ENCODE results near the gene IFFO2.
A peak's percentile ranks its signal among the peaks of the same experiment; 100 is the strongest.

IFFO2 gene

GRCh38 chr1:18890706-18891425 lies 65.6 kb downstream of the IFFO2 start:
- no peak for DNase-seq

DNA sequence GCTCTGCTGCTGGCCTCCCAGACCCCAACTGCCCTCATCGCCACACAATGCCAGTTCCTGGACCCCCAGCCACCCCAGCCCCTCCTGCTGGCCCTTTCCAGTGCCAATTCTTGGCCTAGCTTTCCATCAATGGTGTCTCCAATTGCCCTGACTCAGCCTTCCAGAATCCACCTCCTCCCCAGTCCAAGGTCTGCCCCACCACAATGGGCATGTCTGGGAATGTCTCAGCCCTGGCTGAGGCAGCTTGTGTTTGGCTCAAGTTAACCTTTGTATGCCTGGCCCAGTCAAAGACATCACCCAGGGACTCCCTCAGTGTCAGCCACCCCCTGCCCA lies 70.5 kb downstream of the IFFO2 start:
- no peak for DNase-seq

GRCh38 chr1:18885311-18886002 lies 71.0 kb downstream of the IFFO2 start:
- no peak for DNase-seq

DNA sequence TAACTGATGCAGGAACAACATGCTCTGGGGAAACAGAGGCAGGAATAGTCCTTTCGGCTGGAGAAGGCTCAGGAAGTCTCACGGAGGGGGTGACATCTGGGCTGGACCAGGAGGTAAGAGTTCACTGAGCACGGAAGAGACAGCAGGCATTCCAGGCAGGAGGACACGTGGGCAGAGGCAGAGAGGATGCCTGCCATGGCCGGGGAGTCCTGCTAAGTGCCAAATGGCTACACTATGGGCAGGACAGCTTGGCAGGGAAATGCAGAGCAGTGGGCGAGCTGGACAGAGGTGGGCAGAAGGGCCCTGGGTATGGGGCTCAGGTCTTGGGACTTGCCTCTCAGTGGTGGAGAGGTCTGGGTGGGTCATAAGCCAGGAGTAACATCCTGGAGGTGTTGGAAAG lies 71.7 kb downstream of the IFFO2 start:
- no peak for DNase-seq

DNA sequence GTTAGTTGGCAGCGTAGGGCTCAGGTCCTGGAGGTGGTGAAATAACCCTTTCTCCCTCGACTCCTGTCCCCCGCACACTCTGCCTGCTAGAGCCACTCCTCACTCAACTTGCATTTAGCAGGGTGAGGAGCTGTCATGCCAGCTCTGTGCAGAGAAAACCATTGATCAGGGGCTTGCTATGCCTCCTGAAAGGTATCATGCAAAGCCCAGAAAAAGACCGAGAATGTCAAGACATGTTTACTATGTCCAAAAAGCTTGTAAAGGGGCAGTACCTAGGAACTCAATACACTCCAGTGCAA lies 72.1 kb downstream of the IFFO2 start:
- DNase-seq = no peak

DNA sequence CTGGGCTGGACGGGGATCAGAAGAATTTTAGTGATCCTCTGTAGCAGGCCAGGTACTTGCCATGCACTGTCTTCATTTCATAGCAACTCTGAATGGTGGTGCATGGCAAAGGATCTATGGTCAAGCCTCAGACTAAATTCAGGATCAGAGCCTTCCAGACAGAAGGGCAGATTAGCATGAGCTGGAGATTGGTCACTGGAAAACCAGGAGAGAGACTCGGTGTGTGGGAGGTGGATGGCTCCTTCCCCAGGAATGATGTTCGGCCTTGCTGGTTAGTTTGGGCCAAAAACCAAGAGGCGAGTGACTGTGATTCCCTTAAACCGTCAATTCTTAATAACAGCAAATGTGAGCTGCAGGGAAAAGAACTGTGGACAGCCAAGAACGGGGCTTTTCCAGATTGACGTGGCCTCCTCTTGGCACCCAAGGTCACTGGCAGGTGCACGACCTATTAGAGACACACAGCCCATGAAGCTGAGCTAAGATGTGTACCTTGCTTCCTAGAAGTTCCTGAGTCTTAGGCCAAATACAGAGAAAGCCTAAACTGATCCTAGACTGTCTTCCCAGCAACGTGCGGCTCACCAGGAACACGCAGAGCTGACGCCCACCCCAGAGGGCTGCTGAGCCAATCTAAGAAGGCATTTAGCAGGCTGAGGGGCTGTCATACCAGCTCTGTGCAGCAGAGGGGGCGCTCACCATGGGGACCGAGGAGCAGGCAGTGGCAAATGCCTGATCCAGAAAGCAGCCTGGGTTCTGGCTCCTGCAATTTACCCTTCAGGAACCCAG lies 72.6 kb downstream of the IFFO2 start:
- DNase-seq = peak; percentile 76

- no peak for DNase-seq
These were observed 73.4 kb downstream of the IFFO2 start for GRCh38 chr1:18883079-18883478.

DNA sequence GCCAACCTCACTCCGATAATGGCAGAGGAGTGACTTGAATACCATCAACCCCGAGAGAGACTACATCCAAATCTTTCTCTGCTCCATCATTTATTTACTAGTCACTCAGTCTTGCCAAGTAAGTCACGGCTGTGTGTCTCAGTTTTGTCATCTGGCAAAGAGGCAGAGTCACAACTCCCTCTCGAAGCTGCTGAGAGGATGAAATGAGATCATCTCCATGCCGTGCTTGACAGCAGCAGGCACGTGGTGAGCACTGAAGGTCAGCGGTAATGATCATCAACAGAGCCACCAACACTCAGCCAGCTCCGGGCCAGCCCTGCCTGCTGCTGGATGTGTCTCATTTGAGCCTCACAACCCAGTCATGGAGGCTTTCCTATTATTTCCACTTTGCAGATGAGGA lies 74.0 kb downstream of the IFFO2 start:
- no peak for DNase-seq

GRCh38 chr1:18881642-18882431 lies 74.6 kb downstream of the IFFO2 start:
- no peak for DNase-seq

GRCh38 chr1:18881164-18881563 lies 75.3 kb downstream of the IFFO2 start:
- no peak for DNase-seq

GRCh38 chr1:18880585-18880984 lies 75.9 kb downstream of the IFFO2 start:
- no peak for DNase-seq

GRCh38 chr1:18879791-18880309 lies 76.6 kb downstream of the IFFO2 start:
- DNase-seq = no peak

DNA sequence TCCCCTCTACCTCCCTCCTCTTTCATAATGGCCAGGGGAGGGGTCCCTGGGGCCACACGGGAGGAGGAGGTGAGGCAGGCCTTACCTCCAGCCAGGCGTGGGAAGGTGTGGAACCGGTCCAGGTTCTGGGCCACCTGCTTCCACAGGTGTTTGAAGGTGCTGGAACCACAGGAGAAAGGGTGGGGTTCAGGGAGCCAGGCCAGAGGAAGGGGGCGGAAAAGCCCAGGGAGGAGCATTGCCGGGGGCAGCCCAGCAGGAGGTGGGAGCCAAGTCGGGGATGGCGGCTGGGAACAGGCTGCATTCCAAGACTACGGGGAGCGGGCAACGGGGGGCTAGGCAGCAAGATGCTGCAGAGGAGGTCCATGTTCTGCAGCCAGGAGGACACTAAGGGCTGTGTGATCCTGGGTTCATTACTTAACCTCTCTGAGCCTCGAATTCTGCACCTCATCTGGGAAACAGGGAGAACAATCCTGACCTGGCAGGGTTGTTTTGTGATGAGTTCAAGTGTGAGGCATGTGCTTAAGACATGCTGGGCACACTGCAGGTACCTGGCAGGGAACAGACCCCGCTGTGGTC lies 77.2 kb downstream of the IFFO2 start:
- no peak for DNase-seq

DNA sequence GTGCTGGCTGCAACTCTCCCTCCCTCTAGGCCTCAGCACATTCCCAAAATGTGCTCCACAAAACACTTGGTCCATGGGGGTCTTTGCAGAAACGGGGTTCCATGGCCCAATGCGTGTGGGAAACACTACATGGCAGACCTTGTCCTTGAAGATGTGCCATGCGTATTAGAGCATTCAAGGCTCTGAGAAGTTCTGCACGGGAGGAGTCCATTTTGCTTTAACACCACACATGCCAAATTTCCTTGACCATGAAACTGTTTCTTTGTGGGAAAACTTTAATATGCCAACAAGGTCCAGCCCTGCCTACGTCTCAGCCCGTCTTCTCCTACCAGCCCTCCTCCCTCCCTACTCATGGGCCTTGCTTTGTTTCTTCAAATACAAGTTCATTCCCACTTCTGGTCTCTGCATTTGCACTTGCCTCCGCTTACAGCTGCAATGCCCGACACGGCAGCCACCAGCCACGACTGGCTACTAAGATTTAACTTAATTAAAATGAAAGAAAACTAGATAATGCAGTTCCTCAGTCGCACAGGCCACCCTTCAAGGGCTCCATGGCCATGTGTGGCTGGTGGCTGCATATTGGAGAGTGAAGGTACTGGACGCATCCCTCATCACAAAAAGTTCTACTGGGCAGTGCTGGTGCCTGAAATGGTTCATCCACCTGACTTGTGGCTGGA lies 77.8 kb downstream of the IFFO2 start:
- DNase-seq = no peak

- DNase-seq = no peak
These were observed 79.2 kb downstream of the IFFO2 start for GRCh38 chr1:18877282-18877681.

DNA sequence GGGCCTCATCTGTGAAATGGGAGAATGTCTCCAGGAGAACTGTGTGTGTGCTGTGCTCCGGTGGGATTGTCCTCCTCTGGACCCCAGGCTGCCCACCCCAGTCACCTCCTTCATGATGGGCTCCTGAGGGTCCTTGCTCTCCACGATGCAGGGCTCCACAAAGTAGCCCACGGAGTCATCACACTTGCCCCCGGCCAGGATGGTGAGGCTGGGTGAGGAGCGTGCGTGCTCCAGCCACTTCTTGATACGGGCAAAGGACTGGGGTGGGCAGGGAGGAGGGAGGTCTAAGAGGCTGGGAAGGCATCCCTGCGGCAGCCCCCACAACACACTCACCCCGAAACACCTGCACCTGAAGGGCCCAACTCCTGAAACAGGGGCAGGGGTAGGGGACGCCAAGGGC lies 80.3 kb downstream of the IFFO2 start:
- DNase-seq = no peak

- no peak for DNase-seq
These were observed 80.7 kb downstream of the IFFO2 start for GRCh38 chr1:18875796-18876128.

DNA sequence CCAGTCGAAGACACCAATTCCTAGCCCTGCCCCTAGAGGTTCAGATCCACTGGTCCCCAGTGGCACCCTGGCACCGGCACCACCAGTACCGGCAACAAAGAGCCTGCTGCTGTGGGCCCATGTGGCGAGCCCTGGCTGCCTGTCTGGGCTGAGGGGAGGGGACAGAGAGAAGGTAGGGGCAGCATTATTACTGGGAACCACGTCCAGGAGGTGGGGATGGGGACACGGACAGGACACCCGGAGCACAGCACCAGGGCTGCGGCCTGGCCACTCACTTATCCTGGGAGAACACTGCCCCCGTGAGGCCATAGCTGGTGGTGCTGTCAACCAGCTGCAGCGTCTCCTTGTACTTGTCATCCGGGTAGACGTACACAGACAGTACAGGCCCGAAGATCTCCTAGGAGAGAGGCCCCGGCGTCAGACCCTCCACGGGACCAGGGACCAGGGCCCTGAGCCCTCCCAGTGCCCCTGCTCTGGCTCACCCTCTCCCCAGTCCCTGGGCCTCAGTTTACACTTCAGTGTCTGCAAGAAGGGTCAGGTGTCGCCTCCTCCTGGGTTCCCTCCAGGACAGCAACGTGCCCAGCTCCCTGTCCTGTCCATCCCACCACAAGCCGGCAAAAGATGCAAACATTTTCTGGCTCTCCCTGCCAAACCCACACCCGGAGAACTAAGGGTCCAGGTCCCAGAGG lies 81.2 kb downstream of the IFFO2 start:
- DNase-seq = peak; percentile 65

DNA sequence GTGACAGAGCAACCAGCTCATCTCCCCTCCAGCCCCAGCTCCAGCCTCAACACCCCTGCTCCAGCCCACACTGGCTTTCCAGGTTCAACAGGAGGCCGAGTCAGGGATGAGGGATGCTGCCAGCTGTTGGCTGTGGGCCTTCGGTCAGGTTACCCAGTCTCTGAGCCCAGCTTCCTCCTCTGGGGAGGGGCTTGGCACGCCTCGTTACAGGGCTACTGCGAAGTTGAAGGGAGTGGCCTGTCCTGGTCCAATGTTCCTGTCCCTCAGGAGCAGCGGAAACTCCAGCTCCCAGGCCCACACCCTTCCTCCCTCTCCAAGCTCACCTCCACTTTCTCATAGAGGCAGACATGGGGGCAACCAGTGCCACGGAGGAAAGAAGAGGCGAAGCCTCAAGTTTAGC lies 81.9 kb downstream of the IFFO2 start:
- DNase-seq = no peak

DNA sequence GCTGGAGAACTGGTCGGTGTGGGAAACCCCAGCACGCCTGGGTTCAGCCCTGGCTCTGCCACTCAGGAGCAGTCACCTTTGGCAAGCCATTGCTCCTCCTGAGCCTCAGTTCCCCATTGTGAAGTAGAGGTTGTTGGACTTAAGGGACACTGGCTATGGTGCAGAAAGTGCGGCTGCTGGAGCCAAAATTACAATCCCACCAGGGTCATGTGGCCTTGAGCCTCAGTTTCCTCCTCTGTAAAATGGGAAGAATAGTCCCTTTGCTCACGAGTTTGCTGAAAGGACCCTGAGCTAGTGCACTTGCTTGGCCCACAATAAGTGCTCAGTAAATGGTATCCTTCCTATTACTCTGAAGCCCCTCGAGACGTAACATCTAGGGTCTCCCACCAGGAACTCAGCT lies 82.4 kb downstream of the IFFO2 start:
- no peak for DNase-seq

- no peak for DNase-seq
These were observed 84.3 kb downstream of the IFFO2 start for GRCh38 chr1:18872071-18872611.
